Measurements from ENCODE around the gene GDPD2. TPM values are rescaled to one million over a fixed set of nuclear protein-coding genes. Genes with fewer than 3 reads are reported as not detected.

Gene GDPD2
- total RNA-seq, 1 donor from 2014 or later: not detected

- H3K4me3 Mint-ChIP-seq (ENCODE audit: unreplicated experiment): peak overlapping the region; percentile 75
- no peaks in the 10 kb centered on the region for H3K9me3 Mint-ChIP-seq (ENCODE audit: unreplicated experiment)
- peak overlapping the region; percentile 68 for H3K27ac Mint-ChIP-seq (ENCODE audit: unreplicated experiment)
These were observed 10.1 kb downstream of the GDPD2 start for GRCh38 chrX:70432936-70433847.

GRCh38 chrX:70433848-70434351 lies 10.8 kb downstream of the GDPD2 start:
- no peaks in the 10 kb centered on the region for H3K36me3 Mint-ChIP-seq (ENCODE audit: unreplicated experiment)
- H3K9me3 Mint-ChIP-seq (ENCODE audit: unreplicated experiment): no peaks in the 10 kb centered on the region
- peak; percentile 80 for DNase-seq
- peaks cover 4% of the 10 kb centered on the region for H3K4me1 Mint-ChIP-seq (ENCODE audit: low read depth, unreplicated experiment)
- no peak overlapping the region for H3K27ac Mint-ChIP-seq (ENCODE audit: unreplicated experiment)
- H3K27me3 Mint-ChIP-seq (ENCODE audit: unreplicated experiment): peaks cover 5% of the 10 kb centered on the region
- peak overlapping the region; percentile 92 for H3K4me3 Mint-ChIP-seq (ENCODE audit: unreplicated experiment)
- peak; percentile 61 for TF ChIP-seq CTCF (IDR thresholded peaks at IDR 0.05; ENCODE audit: partially characterized antibody, unreplicated experiment)

More at GRCh38 chrX:70432936-70433847, 10.1 kb downstream of the GDPD2 start:
- H3K27me3 Mint-ChIP-seq (ENCODE audit: unreplicated experiment): peaks cover 7% of the 10 kb centered on the region
- TF ChIP-seq CTCF (IDR thresholded peaks at IDR 0.05; ENCODE audit: partially characterized antibody, unreplicated experiment): no peak
- no peak for DNase-seq
- no peaks in the 10 kb centered on the region for H3K36me3 Mint-ChIP-seq (ENCODE audit: unreplicated experiment)
- peaks cover 4% of the 10 kb centered on the region for H3K4me1 Mint-ChIP-seq (ENCODE audit: low read depth, unreplicated experiment)

- peaks cover 4% of the 10 kb centered on the region for H3K4me1 Mint-ChIP-seq (ENCODE audit: low read depth, unreplicated experiment)
These were observed 11.3 kb downstream of the GDPD2 start for GRCh38 chrX:70434352-70434866.

GRCh38 chrX:70434914-70435586 lies 11.9 kb downstream of the GDPD2 start:
- H3K4me1 Mint-ChIP-seq (ENCODE audit: low read depth, unreplicated experiment): peaks cover 4% of the 10 kb centered on the region

More at GRCh38 chrX:70434352-70434866, 11.3 kb downstream of the GDPD2 start:
- peak; percentile 83 for DNase-seq
- Mint-ChIP-seq H3K27ac (ENCODE audit: unreplicated experiment) (no peak overlapping the region), H3K36me3 (ENCODE audit: unreplicated experiment) (no peaks in the 10 kb centered on the region), H3K27me3 (ENCODE audit: unreplicated experiment) (peaks cover 5% of the 10 kb centered on the region), H3K9me3 (ENCODE audit: unreplicated experiment) (no peaks in the 10 kb centered on the region), H3K4me3 (ENCODE audit: unreplicated experiment) (peak overlapping the region; percentile 92)
- no peak for TF ChIP-seq CTCF (IDR thresholded peaks at IDR 0.05; ENCODE audit: partially characterized antibody, unreplicated experiment)

More at GRCh38 chrX:70434914-70435586, 11.9 kb downstream of the GDPD2 start:
- no peaks in the 10 kb centered on the region for H3K9me3 Mint-ChIP-seq (ENCODE audit: unreplicated experiment)
- no peak overlapping the region for H3K27ac Mint-ChIP-seq (ENCODE audit: unreplicated experiment)
- H3K4me3 Mint-ChIP-seq (ENCODE audit: unreplicated experiment): peak overlapping the region; percentile 92
- no peaks in the 10 kb centered on the region for H3K36me3 Mint-ChIP-seq (ENCODE audit: unreplicated experiment)
- no peak for TF ChIP-seq CTCF (IDR thresholded peaks at IDR 0.05; ENCODE audit: partially characterized antibody, unreplicated experiment)
- no peak for DNase-seq
- peaks cover 5% of the 10 kb centered on the region for H3K27me3 Mint-ChIP-seq (ENCODE audit: unreplicated experiment)
